Coronary artery (tissue), 2 donors: Measurements from ENCODE around the gene STXBP2.

ENCODE experiments used
- DNase-seq: peaks from one replicate; pipeline ENCODE4 v3.0.0-alpha.2; 2017; ENCODE audit warnings: low spot score
- H3K27ac ChIP-seq, 2 donors: fragments of 200-600 bp; sonication (generic); one replicate each; pipeline ENCODE4 v1.5.1; 2016 to 2019
- H3K4me3 ChIP-seq: fragments of 200-600 bp; sonication (generic); 2 replicates; pipeline ENCODE4 v1.5.1; 2016; ENCODE audit warnings: mild to moderate bottlenecking, moderate library complexity
- TF ChIP-seq, protein P1 (sequence below): fragments of 200-600 bp; sonication (generic); IDR thresholded peaks from one replicate; pipeline ENCODE4 v1.5.1; 2019; ENCODE audit warnings: antibody characterized with exemption

STXBP2 gene

GRCh38 chr19:7692417-7693088, 55.6 kb downstream of the STXBP2 start:
- H3K27ac ChIP-seq = no peak overlapping the region
- TF ChIP-seq, protein P1, sequence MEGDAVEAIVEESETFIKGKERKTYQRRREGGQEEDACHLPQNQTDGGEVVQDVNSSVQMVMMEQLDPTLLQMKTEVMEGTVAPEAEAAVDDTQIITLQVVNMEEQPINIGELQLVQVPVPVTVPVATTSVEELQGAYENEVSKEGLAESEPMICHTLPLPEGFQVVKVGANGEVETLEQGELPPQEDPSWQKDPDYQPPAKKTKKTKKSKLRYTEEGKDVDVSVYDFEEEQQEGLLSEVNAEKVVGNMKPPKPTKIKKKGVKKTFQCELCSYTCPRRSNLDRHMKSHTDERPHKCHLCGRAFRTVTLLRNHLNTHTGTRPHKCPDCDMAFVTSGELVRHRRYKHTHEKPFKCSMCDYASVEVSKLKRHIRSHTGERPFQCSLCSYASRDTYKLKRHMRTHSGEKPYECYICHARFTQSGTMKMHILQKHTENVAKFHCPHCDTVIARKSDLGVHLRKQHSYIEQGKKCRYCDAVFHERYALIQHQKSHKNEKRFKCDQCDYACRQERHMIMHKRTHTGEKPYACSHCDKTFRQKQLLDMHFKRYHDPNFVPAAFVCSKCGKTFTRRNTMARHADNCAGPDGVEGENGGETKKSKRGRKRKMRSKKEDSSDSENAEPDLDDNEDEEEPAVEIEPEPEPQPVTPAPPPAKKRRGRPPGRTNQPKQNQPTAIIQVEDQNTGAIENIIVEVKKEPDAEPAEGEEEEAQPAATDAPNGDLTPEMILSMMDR = no peak
- no peak overlapping the region for H3K4me3 ChIP-seq
- no peak for DNase-seq

DNA sequence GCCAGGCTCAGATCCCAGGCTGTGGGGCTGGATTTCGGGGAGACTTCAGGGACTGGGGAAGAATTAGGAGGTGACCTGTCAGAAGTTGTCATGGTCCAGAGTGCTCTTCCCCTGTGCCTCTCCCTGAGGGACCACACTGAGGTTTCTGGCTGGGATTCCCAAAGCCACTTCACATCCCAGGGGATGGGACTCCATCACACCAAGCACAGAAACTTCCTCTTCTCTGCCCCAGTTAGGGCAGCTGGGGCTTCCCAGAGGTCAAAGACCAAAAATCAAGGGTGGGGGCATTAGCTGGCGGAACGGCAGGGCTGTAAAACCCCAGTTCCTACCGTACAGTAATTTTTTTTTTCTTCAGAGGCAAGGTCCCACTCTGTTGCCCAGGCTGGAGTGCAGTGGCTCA, 57.6 kb downstream of the STXBP2 start:
- TF ChIP-seq, protein P1 = no peak
- H3K27ac ChIP-seq = no peak overlapping the region
- no peak for DNase-seq
- H3K4me3 ChIP-seq = no peak overlapping the region
